GM12891 (cell line): ENCODE measurements around the gene ALB.
"Not testable (repeated sequence)": the region's sequence is repeated elsewhere in the genome, so short reads cannot be mapped to it uniquely, and the experiment has no call there.

Source experiments
- POLR2A ChIP-seq: IDR thresholded peaks from 2 replicates; pipeline ENCODE4 v1.6.1; 2011; ENCODE audit warnings: low read depth, low read length, control low read depth
- POLR2AphosphoS5 ChIP-seq: IDR thresholded peaks from 2 replicates; pipeline ENCODE4 v1.6.1; 2011; ENCODE audit warnings: low read depth, low read length, control low read depth

DNA sequence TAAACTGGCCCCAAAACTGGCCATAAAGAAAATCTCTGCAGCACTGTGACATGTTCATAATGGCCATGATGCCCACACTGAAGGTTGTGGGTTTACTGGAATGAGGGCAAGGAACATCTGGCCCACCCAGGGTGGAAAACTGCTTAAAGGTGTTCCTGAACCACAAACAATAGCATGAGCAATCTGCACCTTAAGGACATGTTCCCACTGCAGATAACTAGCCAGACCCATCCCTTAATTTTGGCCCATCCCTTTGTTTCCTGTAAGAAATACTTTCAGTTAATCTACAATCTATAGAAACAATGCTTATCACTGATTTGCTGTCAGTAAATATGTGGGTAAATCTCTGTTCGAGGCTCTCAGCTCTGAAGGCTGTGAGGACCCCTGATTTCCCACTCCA is 46.9 kb upstream of the ALB start:
- TF ChIP-seq POLR2A, POLR2AphosphoS5: not testable (repeated sequence)
